22Rv1 (cell line): ENCODE measurements around the gene FBXW5.
A peak's percentile ranks its signal among the peaks of the same experiment; 100 is the strongest.

Experiments used
- H3K27ac ChIP-seq: fragments of 450-650 bp; 2 replicates; pipeline ENCODE4 v1.5.1; 2017
- CTCF ChIP-seq: fragments of 450-650 bp; IDR thresholded peaks from 2 replicates; pipeline ENCODE4 v1.5.1; 2017; ENCODE audit warnings: mild to moderate bottlenecking
- ZFX ChIP-seq: fragments of 450-650 bp; IDR thresholded peaks from 2 replicates; pipeline ENCODE4 v1.6.1; 2017; ENCODE audit warnings: antibody characterized with exemption, borderline replicate concordance

Gene FBXW5

DNA sequence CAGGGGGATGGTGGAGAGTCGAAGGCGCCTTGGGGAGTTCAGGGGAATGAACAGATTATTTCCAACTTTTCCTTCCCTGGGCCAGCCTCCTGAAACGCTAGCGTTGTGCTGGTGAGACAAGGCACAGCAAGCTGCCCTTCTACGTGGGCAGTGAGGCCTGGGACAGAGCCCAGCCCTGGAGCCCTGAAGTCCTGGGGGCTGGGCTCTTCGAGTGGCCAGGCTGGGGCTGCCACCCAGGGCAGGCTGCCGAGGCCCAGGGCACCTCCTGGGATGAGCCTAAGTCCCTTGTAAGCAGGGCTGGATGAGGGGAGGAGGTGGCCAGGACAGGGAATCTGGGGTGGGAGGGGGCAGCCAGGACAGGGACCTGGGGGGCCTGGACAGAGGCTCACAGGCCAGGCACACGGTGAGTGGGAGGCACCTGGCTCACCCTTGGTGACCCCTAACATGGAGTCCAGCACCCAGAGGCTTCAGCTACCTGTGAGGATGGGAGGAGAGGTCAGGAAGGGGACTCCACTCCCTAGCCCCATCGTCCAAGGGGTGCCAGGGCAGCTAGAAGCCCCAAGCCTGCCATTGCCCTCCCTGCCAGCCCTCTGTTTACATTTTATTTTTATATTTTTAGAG, 6.2 kb upstream of the FBXW5 start:
- peak overlapping the region; percentile 97 for H3K27ac ChIP-seq
- TF ChIP-seq ZFX (no peak), CTCF (no peak)

DNA sequence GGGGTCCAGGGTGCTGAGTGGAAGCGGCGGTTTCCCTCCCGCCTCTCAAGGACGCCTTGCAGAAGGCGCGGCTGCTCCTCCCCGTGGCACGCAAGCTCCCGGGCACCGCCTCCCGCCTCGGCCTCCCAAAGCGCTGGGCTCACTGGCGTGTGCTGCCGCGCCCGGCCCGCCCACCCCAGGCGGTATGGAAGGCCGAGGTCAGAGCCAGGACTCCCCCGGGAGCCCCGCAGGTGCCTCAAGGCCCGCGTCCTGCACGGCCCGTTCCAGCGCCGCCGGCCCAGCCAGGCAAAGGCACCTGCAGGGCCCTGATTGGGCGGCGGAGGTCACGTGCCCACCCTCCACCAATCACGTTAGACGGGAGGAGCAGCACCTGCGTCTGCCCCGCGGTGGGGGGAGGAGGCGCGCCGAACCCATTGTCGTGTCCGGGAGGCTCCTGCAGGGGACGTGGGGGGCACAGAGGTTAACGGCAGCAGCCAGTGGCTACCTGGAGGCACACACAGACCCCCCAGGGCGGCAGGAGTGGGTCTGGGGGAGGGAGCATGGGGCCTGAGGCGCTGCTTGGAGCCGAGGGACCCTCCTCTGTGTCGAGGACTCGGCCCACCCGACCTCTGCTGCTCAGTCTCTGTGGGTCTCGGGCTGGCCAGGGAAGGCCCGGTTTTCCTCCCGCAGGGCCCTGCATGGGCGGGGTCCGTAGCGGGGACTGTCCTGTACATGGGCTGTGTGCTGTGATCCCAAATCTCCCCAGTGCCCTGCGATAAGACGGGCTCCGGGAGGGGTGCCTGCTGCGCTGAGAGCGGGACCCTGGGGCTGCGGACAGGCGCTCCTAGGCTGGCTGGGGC, 5.5 kb upstream of the FBXW5 start:
- H3K27ac ChIP-seq = peak overlapping the region; percentile 97
- 0 out of 2 replicates have a peak, but pooled peaks have one; percentile 32 for TF ChIP-seq CTCF
- TF ChIP-seq ZFX = no peak

GRCh38 chr9:136949239-136949816, 4.8 kb upstream of the FBXW5 start:
- H3K27ac ChIP-seq = peak overlapping the region; percentile 97
- TF ChIP-seq CTCF (no peak), ZFX (no peak)

- TF ChIP-seq ZFX (no peak), CTCF (peak; percentile 67)
- H3K27ac ChIP-seq = peak overlapping the region; percentile 97
Observed at GRCh38 chr9:136947955-136948510, 3.5 kb upstream of the FBXW5 start.

DNA sequence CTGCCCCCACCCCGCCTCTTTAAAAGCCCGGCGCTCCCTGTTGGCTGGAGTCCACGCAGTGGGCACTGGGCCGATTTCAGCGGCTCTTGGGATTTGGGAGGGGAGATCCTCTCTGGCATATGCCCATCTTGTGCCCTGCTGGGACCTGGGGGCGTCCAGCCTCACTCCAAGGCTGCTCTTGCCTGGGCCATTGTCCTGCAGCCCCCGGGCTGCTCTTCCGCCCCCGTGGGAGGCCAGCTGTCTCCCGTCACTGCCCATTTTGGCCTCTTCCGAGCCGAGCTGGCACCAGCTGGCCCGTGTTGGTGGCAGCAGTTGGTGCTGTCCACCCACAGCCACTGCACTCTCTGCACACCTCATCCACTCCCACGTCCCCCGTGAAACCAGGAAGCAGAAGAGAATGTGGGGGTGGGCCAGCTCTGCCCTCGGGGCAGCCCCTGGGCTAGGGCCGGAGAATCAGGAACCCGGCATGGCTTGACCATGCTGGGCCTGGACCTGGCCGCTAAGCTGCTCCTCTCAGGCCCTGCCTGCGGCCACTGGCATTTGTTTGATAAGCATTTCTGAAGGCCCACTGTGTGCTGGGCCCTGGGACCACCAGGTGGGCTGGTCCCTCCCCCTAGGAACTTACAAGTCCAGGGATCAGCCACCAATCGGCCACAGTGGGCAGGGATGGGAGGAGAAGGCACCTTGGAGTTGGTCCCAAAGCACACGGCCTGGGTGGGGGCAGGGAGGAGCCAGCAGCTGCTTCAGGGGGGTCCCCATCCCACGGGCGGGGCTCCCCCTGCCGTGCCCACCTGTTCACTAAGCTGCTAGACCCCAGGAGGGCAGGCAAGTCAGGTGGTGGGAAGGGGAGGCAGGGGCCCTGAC, 2.7 kb upstream of the FBXW5 start:
- no peak for TF ChIP-seq ZFX
- no peak for TF ChIP-seq CTCF
- H3K27ac ChIP-seq = peak overlapping the region; percentile 97

DNA sequence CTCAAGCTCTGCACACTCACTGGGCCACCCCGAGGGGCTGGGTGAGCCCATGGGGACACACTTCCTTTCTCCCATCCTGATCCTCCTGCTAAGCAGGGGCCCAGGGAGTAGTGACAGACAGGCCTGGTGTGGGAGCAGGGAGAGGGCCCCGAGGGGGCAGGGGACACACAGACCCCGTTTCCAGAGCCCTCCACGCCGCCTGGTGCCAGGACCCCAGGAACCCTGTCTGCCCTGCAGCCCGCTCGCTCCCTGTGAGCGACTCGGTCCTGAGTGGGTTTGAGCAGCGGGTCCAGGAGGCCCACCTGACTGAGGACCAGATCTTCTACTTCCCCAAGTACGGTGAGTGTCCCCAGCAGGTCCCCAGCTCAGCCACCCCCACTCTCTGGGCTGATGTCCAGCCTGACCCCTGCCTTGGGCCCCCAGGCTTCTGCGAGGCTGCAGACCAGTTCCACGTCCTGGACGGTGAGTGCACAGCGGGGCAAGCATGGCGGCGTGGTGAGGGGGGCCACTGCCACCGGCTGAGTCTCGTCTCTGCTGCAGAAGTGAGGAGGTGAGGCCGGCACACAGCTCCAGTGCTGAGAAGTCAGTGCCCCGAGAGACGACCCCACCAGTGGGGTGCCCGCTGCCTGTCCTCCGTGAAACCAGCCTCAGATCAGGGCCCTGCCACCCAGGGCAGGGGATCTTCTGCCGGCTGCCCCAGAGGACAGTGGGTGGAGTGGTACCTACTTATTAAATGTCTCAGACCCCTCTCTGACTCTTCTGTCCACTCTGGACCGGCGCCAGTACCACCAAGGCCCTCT, 1.9 kb upstream of the FBXW5 start:
- H3K27ac ChIP-seq = peak overlapping the region; percentile 97
- TF ChIP-seq CTCF (no peak), ZFX (no peak)
